ENCODE measurements around the gene H19.

DNA sequence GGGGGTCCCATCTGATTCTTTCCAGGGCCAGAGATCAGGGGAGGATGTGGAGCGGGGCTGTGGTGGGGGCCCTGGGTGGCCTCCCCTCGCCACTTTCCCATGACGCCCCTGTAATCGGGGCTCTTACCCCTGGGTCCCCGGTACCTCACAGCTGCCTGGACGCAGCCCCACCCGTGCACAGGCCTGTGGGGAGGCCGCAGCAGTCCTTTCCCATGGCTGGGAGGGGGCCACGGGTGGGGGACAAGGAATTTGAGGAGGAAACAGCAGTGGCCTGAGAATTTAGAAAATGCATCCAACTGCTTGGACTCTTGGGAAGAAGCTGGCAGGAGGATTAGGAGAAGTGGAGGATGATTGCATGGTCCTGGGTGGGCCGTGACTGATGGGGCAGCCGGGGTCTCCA, 18.0 kb downstream of the H19 start:
- TF ChIP-seq, protein P1, sequence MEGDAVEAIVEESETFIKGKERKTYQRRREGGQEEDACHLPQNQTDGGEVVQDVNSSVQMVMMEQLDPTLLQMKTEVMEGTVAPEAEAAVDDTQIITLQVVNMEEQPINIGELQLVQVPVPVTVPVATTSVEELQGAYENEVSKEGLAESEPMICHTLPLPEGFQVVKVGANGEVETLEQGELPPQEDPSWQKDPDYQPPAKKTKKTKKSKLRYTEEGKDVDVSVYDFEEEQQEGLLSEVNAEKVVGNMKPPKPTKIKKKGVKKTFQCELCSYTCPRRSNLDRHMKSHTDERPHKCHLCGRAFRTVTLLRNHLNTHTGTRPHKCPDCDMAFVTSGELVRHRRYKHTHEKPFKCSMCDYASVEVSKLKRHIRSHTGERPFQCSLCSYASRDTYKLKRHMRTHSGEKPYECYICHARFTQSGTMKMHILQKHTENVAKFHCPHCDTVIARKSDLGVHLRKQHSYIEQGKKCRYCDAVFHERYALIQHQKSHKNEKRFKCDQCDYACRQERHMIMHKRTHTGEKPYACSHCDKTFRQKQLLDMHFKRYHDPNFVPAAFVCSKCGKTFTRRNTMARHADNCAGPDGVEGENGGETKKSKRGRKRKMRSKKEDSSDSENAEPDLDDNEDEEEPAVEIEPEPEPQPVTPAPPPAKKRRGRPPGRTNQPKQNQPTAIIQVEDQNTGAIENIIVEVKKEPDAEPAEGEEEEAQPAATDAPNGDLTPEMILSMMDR (tag by site-specific recombination; IDR thresholded peaks at IDR 0.05): no peak
- TF ChIP-seq ZNF426 (tag by site-specific recombination; IDR thresholded peaks at IDR 0.05) (no peak), ZNF423 (tag by site-specific recombination; IDR thresholded peaks at IDR 0.05) (no peak), ZBTB8A (tag by site-specific recombination; IDR thresholded peaks at IDR 0.05) (no peak), GLI2 (tag by site-specific recombination; IDR thresholded peaks at IDR 0.05; ENCODE audit: borderline replicate concordance, low read depth) (no peak), ZNF626 (tag by site-specific recombination; IDR thresholded peaks at IDR 0.05) (no peak), ZFHX2 (tag by site-specific recombination; conservative IDR thresholded peaks at IDR 0.05) (no peak), MEIS1 (CRISPR knock-in tag; IDR thresholded peaks at IDR 0.05; ENCODE audit: borderline replicate concordance) (no peak)
- TF ChIP-seq, protein P2, sequence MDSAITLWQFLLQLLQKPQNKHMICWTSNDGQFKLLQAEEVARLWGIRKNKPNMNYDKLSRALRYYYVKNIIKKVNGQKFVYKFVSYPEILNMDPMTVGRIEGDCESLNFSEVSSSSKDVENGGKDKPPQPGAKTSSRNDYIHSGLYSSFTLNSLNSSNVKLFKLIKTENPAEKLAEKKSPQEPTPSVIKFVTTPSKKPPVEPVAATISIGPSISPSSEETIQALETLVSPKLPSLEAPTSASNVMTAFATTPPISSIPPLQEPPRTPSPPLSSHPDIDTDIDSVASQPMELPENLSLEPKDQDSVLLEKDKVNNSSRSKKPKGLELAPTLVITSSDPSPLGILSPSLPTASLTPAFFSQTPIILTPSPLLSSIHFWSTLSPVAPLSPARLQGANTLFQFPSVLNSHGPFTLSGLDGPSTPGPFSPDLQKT (IDR thresholded peaks at IDR 0.05; ENCODE audit: borderline replicate concordance, low read depth, low read length): no peak
